Endothelial cell of umbilical vein (primary cell): ENCODE measurements around the gene TEDC1. TPM values are rescaled to one million over a fixed set of nuclear protein-coding genes. Genes with fewer than 3 reads are reported as not detected.

Experiments used
- BruUV-seq: library from RNA; stranded (reverse); fragments of 400-500 nt; replicated peaks from 2 replicates; lab custom pipeline; 2021; lab: Mats Ljungman, UMichigan
- CTCF ChIA-PET: fragments of 300-600, 350-600 bp; sonication (Branson Sonifier 250); formaldehyde crosslinking; loops from one replicate; lab custom pipeline; 2021; ENCODE audit warnings: antibody characterized with exemption, inconsistent platforms; lab: Charles Lee
- POLR2A ChIA-PET: fragments of 300-600, 350-600 bp; sonication (Branson Sonifier 250); formaldehyde crosslinking; loops from one replicate; lab custom pipeline; 2021; ENCODE audit warnings: antibody characterized with exemption, inconsistent platforms; lab: Charles Lee
- DNase-seq: peaks from one replicate; pipeline ENCODE4 v3.0.0-alpha.2; 2011; ENCODE audit warnings: low read depth, low spot score
- FAIRE-seq: peaks from 2 replicates; lab custom pipeline; 2011; peaks lifted over from hg19 to GRCh38; lab: Jason Lieb, UNC
- H2AFZ ChIP-seq: 2 replicates; pipeline ENCODE4 v1.6.0; 2012; ENCODE audit warnings: low read depth, low read length, control low read depth, inconsistent platforms
- H3K27ac ChIP-seq: 2 replicates; pipeline ENCODE4 v1.5.1; 2011; ENCODE audit warnings: low read depth, mild to moderate bottlenecking, control low read depth, low read length, moderate library complexity; ENCODE audit not compliant: insufficient read depth
- H3K27me3 ChIP-seq, 2 experiments: 2 replicates each; pipeline versions ENCODE4 v1.6.0 to v1.6.1; 2011; ENCODE audit warnings: low read length in 2 of 2, mixed read lengths in 1 of 2; ENCODE audit not compliant: control insufficient read depth in 2 of 2, insufficient read depth in 2 of 2
- H3K36me3 ChIP-seq, 2 experiments: 2 replicates in 1 of 2; 3 replicates in 1 of 2; pipeline ENCODE4 v1.5.1; 2011; ENCODE audit warnings: low read length in 2 of 2, mild to moderate bottlenecking in 1 of 2, moderate library complexity in 1 of 2; ENCODE audit not compliant: control insufficient read depth in 2 of 2, insufficient read depth in 2 of 2; ENCODE audit errors: extremely low read depth in 1 of 2
- H3K4me1 ChIP-seq: 3 replicates; pipeline ENCODE4 v1.5.1; 2011; ENCODE audit warnings: mild to moderate bottlenecking, low read length; ENCODE audit not compliant: control insufficient read depth, insufficient read depth; ENCODE audit errors: extremely low read depth
- H3K4me2 ChIP-seq: 2 replicates; pipeline ENCODE4 v1.6.1; 2011; ENCODE audit warnings: low read length, control low read depth, mixed read lengths; ENCODE audit not compliant: insufficient read depth
- H3K4me3 ChIP-seq, 3 experiments: fragments of 200-600 bp in 1 of 3; sonication (generic), shearing (Covaris generic) in 1 of 3; replicated peaks in 1 of 3; 2 replicates each; pipeline ENCODE4 v1.5.1; 2011 to 2016; ENCODE audit warnings: control low read depth in 3 of 3, low read length in 3 of 3, mild to moderate bottlenecking in 2 of 3, inconsistent platforms in 1 of 3, low read depth in 1 of 3, moderate library complexity in 1 of 3; ENCODE audit not compliant: insufficient read depth in 1 of 3
- H3K79me2 ChIP-seq: 2 replicates; pipeline ENCODE4 v1.6.0; 2012; ENCODE audit warnings: low read length, inconsistent platforms; ENCODE audit not compliant: control insufficient read depth, insufficient read depth
- H3K9ac ChIP-seq: replicated peaks from 2 replicates; pipeline ENCODE3; 2011; ENCODE audit warnings: low read length, control low read depth; ENCODE audit not compliant: insufficient read depth; ENCODE audit errors: extremely low read depth
- H3K9me1 ChIP-seq: replicated peaks from 3 replicates; pipeline ENCODE4 v1.6.0; 2011; ENCODE audit warnings: mild to moderate bottlenecking, low read length; ENCODE audit not compliant: control insufficient read depth, insufficient read depth; ENCODE audit errors: extremely low read depth
- H3K9me3 ChIP-seq: replicated peaks from 2 replicates; pipeline ENCODE4 v1.5.1; 2012; ENCODE audit warnings: low read length, inconsistent platforms; ENCODE audit not compliant: control insufficient read depth, insufficient read depth
- H4K20me1 ChIP-seq: replicated peaks from 2 replicates; pipeline ENCODE3; 2011; ENCODE audit warnings: mild to moderate bottlenecking, low read length; ENCODE audit not compliant: control insufficient read depth, insufficient read depth; ENCODE audit errors: extremely low read depth
- CTCF ChIP-seq, 2 donors: IDR thresholded peaks; 1 replicate in 1 of 2; 2 replicates in 1 of 2; pipeline ENCODE4 v1.5.1; 2011; ENCODE audit warnings: low read length in 2 of 2, mild to moderate bottlenecking in 2 of 2, moderate library complexity in 2 of 2, control low read depth in 1 of 2, inconsistent platforms in 1 of 2, low read depth in 1 of 2; ENCODE audit not compliant: insufficient read depth in 1 of 2; ENCODE audit errors: extremely low read depth in 1 of 2
- EZH2 ChIP-seq: IDR thresholded peaks from 2 replicates; pipeline ENCODE4 v1.6.1; 2012; ENCODE audit warnings: borderline replicate concordance, low read depth, mild to moderate bottlenecking, moderate library complexity, low read length, inconsistent platforms; ENCODE audit not compliant: severe bottlenecking
- FOS ChIP-seq: IDR thresholded peaks from 2 replicates; pipeline ENCODE4 v1.6.1; 2011; ENCODE audit warnings: mild to moderate bottlenecking, low read length, moderate library complexity, borderline replicate concordance; ENCODE audit not compliant: insufficient read depth
- MAX ChIP-seq: IDR thresholded peaks from 2 replicates; pipeline ENCODE4 v1.6.1; 2011; ENCODE audit not compliant: insufficient read depth, insufficient read length
- MYC ChIP-seq: IDR thresholded peaks from one replicate; pipeline ENCODE4 v1.6.1; 2011; ENCODE audit warnings: mild to moderate bottlenecking, low read depth, low read length
- POLR2A ChIP-seq: IDR thresholded peaks from 2 replicates; pipeline ENCODE4 v1.6.1; 2012; ENCODE audit warnings: low read depth, mild to moderate bottlenecking, control low read depth, low read length
- POLR2AphosphoS5 ChIP-seq: IDR thresholded peaks from 2 replicates; pipeline ENCODE4 v1.6.1; 2012; ENCODE audit warnings: low read depth, mild to moderate bottlenecking, control low read depth, low read length, moderate library complexity; ENCODE audit not compliant: insufficient read depth
- dilution Hi-C: fragments of 300-500 bp; cut with MboI; formaldehyde crosslinking; loops from one replicate; pipeline ENCODE4 v1.15.0; 2019; ENCODE audit warnings: low sequenced_read_pairs; ENCODE audit not compliant: extremely low pct_ligation_motif_present
- intact Hi-C: fragments of 100-400 bp; cut with micrococcal nuclease; formaldehyde crosslinking; loops from one replicate; pipeline ENCODE4 v1.10.0; 2022
- polyA plus RNA-seq, 4 experiments: library from polyadenylated mRNA; depleted of rRNA in 3 of 4; stranded (reverse) in 3 of 4; unstranded in 1 of 4; fragments of >200 nt; gene quantifications; 2 replicates each; pipeline versions ENCODE4 v1.2.1 to v1.2.3, GENCODE V29; 2011 to 2012; ENCODE audit warnings: missing spikeins in 1 of 4
- total RNA-seq: library from RNA; stranded (reverse); gene quantifications from 2 replicates; pipeline ENCODE4 v1.2.3, GENCODE V29; 2021

Gene TEDC1
- total and polyA plus RNA-seq, 2 donors (not counting 3 experiments of a cell fraction or from before 2014, with no cell fraction given) = 16.5 to 25.3 TPM

GRCh38 chr14:105484997-105485393, 6.1 kb upstream of the TEDC1 start:
- ChIA-PET POLR2A (no interaction called here), CTCF (interaction anchor here (1.0 to 1.2 kb wide), 2 partner anchors 14 to 120 kb away, joined by 3 read pairs; no protein-coding TSS in a partner anchor)
- H4K20me1 ChIP-seq = no peaks in the 10 kb centered on the region
- TF ChIP-seq POLR2AphosphoS5 = no peak
- TF ChIP-seq POLR2A = no peak
- TF ChIP-seq EZH2 = no peak
- TF ChIP-seq MAX = no peak
- TF ChIP-seq CTCF (IDR thresholded peaks at IDR 0.05; ENCODE audit: extremely low read depth in 1 of 2, insufficient read depth in 1 of 2, low read depth in 1 of 2, low read length in 2 of 2) = no peak
- TF ChIP-seq MYC = no peak
- no peak for TF ChIP-seq FOS
- FAIRE-seq = no peak
- BruUV-seq = no TSS peak
- H3K79me2 ChIP-seq = no peaks in the 10 kb centered on the region
- no peak overlapping the region for H3K4me3 ChIP-seq
- intact Hi-C loops = no loop called here
- no peak overlapping the region for H3K4me2 ChIP-seq
- no peak overlapping the region for H3K27ac ChIP-seq
- H3K27me3 ChIP-seq = peaks cover 0 to 12% of the 10 kb centered on the region in 2 experiments
- no peak overlapping the region for H3K9ac ChIP-seq
- H3K9me3 ChIP-seq = no peaks in the 10 kb centered on the region
- H3K36me3 ChIP-seq = no peaks in the 10 kb centered on the region
- H3K4me1 ChIP-seq = peaks cover 16% of the 10 kb centered on the region
- dilution Hi-C loops = no loop called here
- no peaks in the 10 kb centered on the region for H3K9me1 ChIP-seq
- no peak for DNase-seq
- no peak overlapping the region for H2AFZ ChIP-seq
